GM19351 (cell line): ENCODE measurements around the gene JARID2.
A peak's percentile ranks its signal among the peaks of the same experiment; 100 is the strongest.
"Not testable (repeated sequence)": the region's sequence is repeated elsewhere in the genome, so short reads cannot be mapped to it uniquely, and the experiment has no call there.

Source experiments
- ATAC-seq: cut with Tn5 transposase; IDR thresholded peaks from one replicate; pipeline ENCODE4 v1.9.1; 2021; ENCODE audit warnings: mild to moderate bottlenecking, moderate library complexity; ENCODE audit not compliant: unreplicated experiment

Gene JARID2

GRCh38 chr6:15305909-15306308 lies 60.0 kb downstream of the JARID2 start:
- no peak for ATAC-seq

- no peak for ATAC-seq
These were observed 62.8 kb downstream of the JARID2 start for GRCh38 chr6:15308435-15309213.

- ATAC-seq: no peak
These were observed 63.9 kb downstream of the JARID2 start for GRCh38 chr6:15309611-15310283.

GRCh38 chr6:15310680-15311079 lies 64.8 kb downstream of the JARID2 start:
- no peak for ATAC-seq

- ATAC-seq: no peak
These were observed 66.6 kb downstream of the JARID2 start for GRCh38 chr6:15312500-15312899.

- ATAC-seq: no peak
These were observed 67.5 kb downstream of the JARID2 start for GRCh38 chr6:15313367-15313766.

GRCh38 chr6:15316754-15317153 lies 70.9 kb downstream of the JARID2 start:
- no peak for ATAC-seq

- ATAC-seq: no peak
These were observed 71.4 kb downstream of the JARID2 start for GRCh38 chr6:15317251-15317650.

GRCh38 chr6:15317934-15318902 lies 72.3 kb downstream of the JARID2 start:
- no peak for ATAC-seq

- ATAC-seq: no peak
These were observed 73.8 kb downstream of the JARID2 start for GRCh38 chr6:15319677-15320076.

GRCh38 chr6:15320693-15321092 lies 74.8 kb downstream of the JARID2 start:
- ATAC-seq: no peak

- no peak for ATAC-seq
These were observed 76.3 kb downstream of the JARID2 start for GRCh38 chr6:15322184-15322583.

GRCh38 chr6:15322781-15323536 lies 77.1 kb downstream of the JARID2 start:
- no peak for ATAC-seq

- ATAC-seq: not testable (repeated sequence)
These were observed 77.7 kb downstream of the JARID2 start for GRCh38 chr6:15323611-15324010.

- ATAC-seq: no peak
These were observed 78.6 kb downstream of the JARID2 start for GRCh38 chr6:15324427-15324985.

GRCh38 chr6:15325540-15325955 lies 79.7 kb downstream of the JARID2 start:
- ATAC-seq: no peak

- peak; percentile 47 for ATAC-seq
These were observed 80.3 kb downstream of the JARID2 start for GRCh38 chr6:15326067-15326614.

GRCh38 chr6:15327271-15327670 lies 81.4 kb downstream of the JARID2 start:
- ATAC-seq: peak; percentile 40

GRCh38 chr6:15329197-15329671 lies 83.4 kb downstream of the JARID2 start:
- ATAC-seq: no peak
